Measurements from ENCODE around the gene MAP7D1.

The MAP7D1 gene

GRCh38 chr1:36126797-36127500, 29.0 kb upstream of the MAP7D1 start:
- no peak for DNase-seq (ENCODE audit: low read depth in 2 of 2)

GRCh38 chr1:36128126-36128904, 27.6 kb upstream of the MAP7D1 start:
- no peak for DNase-seq (ENCODE audit: low read depth in 2 of 2)

GRCh38 chr1:36128905-36129206, 27.1 kb upstream of the MAP7D1 start:
- no peak for DNase-seq (ENCODE audit: low read depth in 2 of 2)

GRCh38 chr1:36132029-36132428, 23.9 kb upstream of the MAP7D1 start:
- DNase-seq (ENCODE audit: low read depth in 2 of 2): no peak

- peak; percentile 89 for DNase-seq (ENCODE audit: low read depth in 2 of 2)
Measured at GRCh38 chr1:36133484-36133883, 22.5 kb upstream of the MAP7D1 start.

GRCh38 chr1:36134031-36134430, 21.9 kb upstream of the MAP7D1 start:
- DNase-seq (ENCODE audit: low read depth in 2 of 2): no peak

- no peak for DNase-seq (ENCODE audit: low read depth in 2 of 2)
Measured at GRCh38 chr1:36134505-36135329, 21.2 kb upstream of the MAP7D1 start.

- DNase-seq (ENCODE audit: low read depth in 2 of 2): no peak
Measured at GRCh38 chr1:36135330-36135667, 20.7 kb upstream of the MAP7D1 start.

GRCh38 chr1:36135796-36136195, 20.2 kb upstream of the MAP7D1 start:
- DNase-seq (ENCODE audit: low read depth in 2 of 2): no peak

GRCh38 chr1:36136535-36136934, 19.4 kb upstream of the MAP7D1 start:
- peak; percentile 63 to 70 for DNase-seq (ENCODE audit: low read depth in 2 of 2)

GRCh38 chr1:36137226-36137625, 18.7 kb upstream of the MAP7D1 start:
- DNase-seq (ENCODE audit: low read depth in 2 of 2): no peak

GRCh38 chr1:36137776-36138175, 18.2 kb upstream of the MAP7D1 start:
- no peak for DNase-seq (ENCODE audit: low read depth in 2 of 2)

GRCh38 chr1:36139521-36139920, 16.4 kb upstream of the MAP7D1 start:
- no peak for DNase-seq (ENCODE audit: low read depth in 2 of 2)

GRCh38 chr1:36142121-36142520, 13.8 kb upstream of the MAP7D1 start:
- no peak for DNase-seq (ENCODE audit: low read depth in 2 of 2)

GRCh38 chr1:36143424-36143823, 12.5 kb upstream of the MAP7D1 start:
- DNase-seq (ENCODE audit: low read depth in 2 of 2): no peak

- no peak for DNase-seq (ENCODE audit: low read depth in 2 of 2)
Measured at GRCh38 chr1:36144413-36144812, 11.5 kb upstream of the MAP7D1 start.

GRCh38 chr1:36148821-36149236, 7.1 kb upstream of the MAP7D1 start:
- no peak for DNase-seq (ENCODE audit: low read depth in 2 of 2)

- DNase-seq (ENCODE audit: low read depth in 2 of 2): peak; percentile 99
Measured at GRCh38 chr1:36149237-36149972, 6.6 kb upstream of the MAP7D1 start, which contains the start of gene TRAPPC3. TRAPPC3 (minus strand) TSS chr1:36149486; CDS start chr1:36149378, 108 bp downstream.

GRCh38 chr1:36149973-36150295, 6.0 kb upstream of the MAP7D1 start:
- no peak for DNase-seq (ENCODE audit: low read depth in 2 of 2)

GRCh38 chr1:36150296-36151133, 5.4 kb upstream of the MAP7D1 start:
- peak; percentile 78 for DNase-seq (ENCODE audit: low read depth in 2 of 2)
